AG09309 (cell line): ENCODE measurements around the gene RDH12.
"Not testable (repeated sequence)": the region's sequence is repeated elsewhere in the genome, so short reads cannot be mapped to it uniquely, and the experiment has no call there.

ENCODE experiments used
- DNase-seq: peaks from one replicate; pipeline ENCODE4 v3.0.0-alpha.2; 2010; ENCODE audit warnings: low read depth
- H3K4me3 ChIP-seq: 2 replicates; pipeline ENCODE4 v1.5.1; 2011; ENCODE audit warnings: mild to moderate bottlenecking, low read depth, low read length, moderate library complexity; ENCODE audit not compliant: control insufficient read depth
- CTCF ChIP-seq: IDR thresholded peaks from 2 replicates; pipeline ENCODE4 v1.5.1; 2011; ENCODE audit warnings: mild to moderate bottlenecking, low read depth, low read length, inconsistent platforms; ENCODE audit not compliant: insufficient read depth, control insufficient read depth; ENCODE audit errors: missing control alignments

Gene RDH12

GRCh38 chr14:67701492-67701891 is at the start of gene RDH12:
Gene RDH12 (plus strand): TSS chr14:67701886. CDS start chr14:67722643, 20,757 bp downstream.
- not testable (repeated sequence) for DNase-seq, H3K4me3 ChIP-seq

DNA sequence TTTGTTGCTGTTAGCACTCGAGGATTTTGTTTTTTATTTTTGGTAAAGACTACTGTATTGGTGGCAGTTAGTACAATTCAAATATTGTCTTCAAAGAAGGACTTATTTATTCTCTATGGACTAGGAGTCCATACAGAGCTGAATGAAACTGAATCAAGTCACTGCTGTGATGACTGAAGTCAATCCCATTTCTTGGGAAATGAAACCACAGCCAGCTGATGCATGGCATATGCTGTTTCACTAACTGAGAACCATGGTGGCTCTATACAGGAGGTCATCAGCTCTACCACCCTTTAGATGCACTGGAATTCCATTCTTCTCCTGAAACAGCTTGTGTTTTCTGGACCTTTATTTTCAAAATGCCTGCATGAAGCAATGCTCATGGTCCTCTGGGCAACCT is 49.5 kb upstream of the RDH12 start:
- no peak overlapping the region for H3K4me3 ChIP-seq
- no peak for TF ChIP-seq CTCF
- DNase-seq: no peak

DNA sequence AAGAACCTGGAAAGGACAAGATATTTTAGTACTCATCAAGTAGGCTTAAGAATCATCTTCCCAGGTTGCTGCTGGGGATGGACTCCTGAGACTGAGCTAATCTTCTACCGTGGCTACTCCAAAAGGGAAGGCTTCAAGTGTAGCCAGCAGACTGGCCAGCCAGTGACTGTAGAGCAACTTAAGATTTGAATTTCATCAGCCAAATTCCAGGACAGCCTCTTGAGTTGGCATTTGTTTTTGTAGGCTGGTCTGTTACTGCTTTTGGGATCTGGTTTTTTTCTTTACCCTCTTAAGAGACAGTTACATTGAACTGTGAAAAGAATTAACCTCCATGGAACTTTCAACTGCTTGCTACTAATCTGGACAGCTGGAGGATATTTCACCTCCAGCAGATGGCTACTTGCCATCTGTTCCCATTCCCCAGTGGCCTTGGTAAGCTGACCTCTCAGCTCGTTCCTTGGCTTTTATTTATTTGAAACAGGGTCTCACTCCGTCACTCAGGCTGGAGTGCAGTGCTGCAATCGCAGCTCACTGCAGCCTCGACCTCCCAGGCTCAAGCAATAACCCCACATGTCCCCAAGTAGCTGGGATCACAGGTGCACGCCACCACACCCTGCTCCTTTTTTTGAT is 47.9 kb upstream of the RDH12 start:
- no peak for TF ChIP-seq CTCF
- no peak overlapping the region for H3K4me3 ChIP-seq
- peak; percentile 71 for DNase-seq

DNA sequence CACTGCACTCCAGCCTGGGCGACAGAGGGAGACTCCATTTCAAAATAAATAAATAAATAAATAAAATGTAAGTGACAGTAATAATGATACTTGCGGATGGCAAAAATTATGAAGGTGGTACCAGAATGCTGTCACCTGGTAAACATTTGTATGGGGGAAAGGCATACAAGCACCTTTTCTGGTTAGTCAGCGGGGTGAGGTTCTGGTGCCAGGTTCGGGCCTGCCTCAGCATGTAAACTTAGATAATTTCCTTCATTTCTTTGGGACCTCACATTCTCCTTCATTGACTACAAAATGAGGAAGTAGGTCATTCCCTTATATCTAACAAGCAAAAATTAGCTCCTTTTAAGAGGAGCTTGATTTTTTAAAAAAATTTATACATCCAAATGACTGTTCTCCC is 38.1 kb upstream of the RDH12 start:
- no peak for TF ChIP-seq CTCF
- DNase-seq: no peak
- no peak overlapping the region for H3K4me3 ChIP-seq

- no peak overlapping the region for H3K4me3 ChIP-seq
Observed at GRCh38 chr14:67665868-67666267, 35.8 kb upstream of the RDH12 start.

GRCh38 chr14:67666750-67667449 is 34.8 kb upstream of the RDH12 start:
- TF ChIP-seq CTCF: peak; percentile 69
- no peak overlapping the region for H3K4me3 ChIP-seq
- peak; percentile 40 for DNase-seq

More at GRCh38 chr14:67665868-67666267, 35.8 kb upstream of the RDH12 start:
- TF ChIP-seq CTCF: no peak
- DNase-seq: peak; percentile 38

- H3K4me3 ChIP-seq: no peak overlapping the region
- no peak for TF ChIP-seq CTCF
- no peak for DNase-seq
Observed at GRCh38 chr14:67668559-67668958, 33.1 kb upstream of the RDH12 start.
